Natural killer cell (primary cell): Measurements from ENCODE around the gene FAM216A. TPM values are rescaled to one million over a fixed set of nuclear protein-coding genes. Genes with fewer than 3 reads are reported as not detected.

ENCODE experiments used
- ATAC-seq, 3 donors: fragments of 150-1000 bp in 2 of 3; fragments of 200-7000 bp in 1 of 3; cut with Tn5 transposase; 1 replicate in 1 of 3; 2 replicates in 2 of 3; pipeline ENCODE4 v1.10.0; 2021; ENCODE audit warnings: mild to moderate bottlenecking in 2 of 3, moderate library complexity in 2 of 3
- DNase-seq, 2 donors: peaks; one replicate each; pipeline versions ENCODE4 v3.0.0 to v3.0.0-alpha.2; 2013 to 2021; ENCODE audit warnings: mixed read lengths in 1 of 2
- H3K27ac ChIP-seq: one replicate; pipeline ENCODE4 v1.5.1; 2013; ENCODE audit warnings: mild to moderate bottlenecking, low read length
- H3K27me3 ChIP-seq: one replicate; pipeline ENCODE4 v1.6.1; 2013; ENCODE audit warnings: low read length; ENCODE audit not compliant: control insufficient read depth, insufficient read depth
- H3K36me3 ChIP-seq: one replicate; pipeline ENCODE4 v1.6.1; 2013; ENCODE audit warnings: low read length; ENCODE audit not compliant: control insufficient read depth, insufficient read depth
- H3K4me1 ChIP-seq: one replicate; pipeline ENCODE4 v1.6.1; 2013; ENCODE audit warnings: low read length; ENCODE audit not compliant: control insufficient read depth, insufficient read depth
- H3K4me3 ChIP-seq: one replicate; pipeline ENCODE4 v1.5.1; 2013; ENCODE audit warnings: low read length
- H3K9me3 ChIP-seq: one replicate; pipeline ENCODE4 v1.6.1; 2013; ENCODE audit warnings: low read length; ENCODE audit not compliant: control insufficient read depth, insufficient read depth
- H3K27ac Mint-ChIP-seq, 2 donors: one replicate each; pipeline ENCODE4 v1.8.0; 2022; ENCODE audit warnings: mild to moderate bottlenecking in 2 of 2, mixed read lengths in 2 of 2, moderate library complexity in 1 of 2
- H3K27me3 Mint-ChIP-seq, 2 donors: one replicate each; pipeline ENCODE4 v1.8.0; 2022; ENCODE audit warnings: low read depth in 2 of 2, mixed read lengths in 2 of 2
- H3K36me3 Mint-ChIP-seq: one replicate; pipeline ENCODE4 v1.8.0; 2022; ENCODE audit warnings: mixed read lengths
- H3K4me1 Mint-ChIP-seq, 2 donors: one replicate each; pipeline ENCODE4 v1.8.0; 2022; ENCODE audit warnings: mixed read lengths in 2 of 2
- H3K4me3 Mint-ChIP-seq: one replicate; pipeline ENCODE4 v1.8.0; 2022; ENCODE audit warnings: mild to moderate bottlenecking, moderate library complexity, mixed read lengths
- H3K9me3 Mint-ChIP-seq, 2 donors: one replicate each; pipeline ENCODE4 v1.8.0; 2022; ENCODE audit warnings: mixed read lengths in 2 of 2
- CTCF ChIP-seq: fragments of 200-600 bp; IDR thresholded peaks from one replicate; pipeline ENCODE4 v1.8.0; 2022; ENCODE audit warnings: antibody characterized with exemption
- WGBS: methylation state at CpG from one replicate; pipeline ENCODE4 v1.1.7; 2013; ENCODE audit warnings: missing lambda C conversion rate; ENCODE audit not compliant: insufficient coverage; 5-methylcytosine and 5-hydroxymethylcytosine counted together
- intact Hi-C: fragments of 100-400 bp; cut with micrococcal nuclease; formaldehyde crosslinking; loops from one replicate; pipeline ENCODE4 v1.14.2; 2022
- total RNA-seq, 4 donors: library from RNA; stranded (reverse); fragments of 120-200 nt in 1 of 4; gene quantifications; one replicate each; pipeline versions ENCODE4 v1.2.3 to v1.2.4, GENCODE V29; 2013 to 2022

FAM216A gene
- total RNA-seq, 3 donors from 2014 or later (not counting 1 experiment from before 2014, with no cell fraction given): 3.1 to 4.7 (median 3.8) TPM

GRCh38 chr12:110536834-110537604 lies 68.4 kb downstream of the FAM216A start:
- no peak for TF ChIP-seq CTCF
- DNase-seq (no peak), ATAC-seq (no peak)
- no peaks in the 10 kb centered on the region for H3K36me3 Mint-ChIP-seq
- no peak overlapping the region for H3K27ac ChIP-seq
- intact Hi-C loops: no loop called here
- no peak overlapping the region for H3K4me3 ChIP-seq
- no peaks in the 10 kb centered on the region for H3K9me3 ChIP-seq
- no peaks in the 10 kb centered on the region for H3K27me3 ChIP-seq
- H3K36me3 ChIP-seq: peaks cover 44% of the 10 kb centered on the region
- H3K27me3 Mint-ChIP-seq: no peaks in the 10 kb centered on the region
- H3K9me3 Mint-ChIP-seq: no peaks in the 10 kb centered on the region
- H3K27ac Mint-ChIP-seq: peak overlapping the region in 1 of 2 donors; percentile 2
- no peaks in the 10 kb centered on the region for H3K4me1 ChIP-seq
- peaks cover 6 to 8% of the 10 kb centered on the region in 2 donors for H3K4me1 Mint-ChIP-seq
- no peak overlapping the region for H3K4me3 Mint-ChIP-seq
- WGBS: 96% methylated on average over 3 of the region's 4 CpGs

DNA sequence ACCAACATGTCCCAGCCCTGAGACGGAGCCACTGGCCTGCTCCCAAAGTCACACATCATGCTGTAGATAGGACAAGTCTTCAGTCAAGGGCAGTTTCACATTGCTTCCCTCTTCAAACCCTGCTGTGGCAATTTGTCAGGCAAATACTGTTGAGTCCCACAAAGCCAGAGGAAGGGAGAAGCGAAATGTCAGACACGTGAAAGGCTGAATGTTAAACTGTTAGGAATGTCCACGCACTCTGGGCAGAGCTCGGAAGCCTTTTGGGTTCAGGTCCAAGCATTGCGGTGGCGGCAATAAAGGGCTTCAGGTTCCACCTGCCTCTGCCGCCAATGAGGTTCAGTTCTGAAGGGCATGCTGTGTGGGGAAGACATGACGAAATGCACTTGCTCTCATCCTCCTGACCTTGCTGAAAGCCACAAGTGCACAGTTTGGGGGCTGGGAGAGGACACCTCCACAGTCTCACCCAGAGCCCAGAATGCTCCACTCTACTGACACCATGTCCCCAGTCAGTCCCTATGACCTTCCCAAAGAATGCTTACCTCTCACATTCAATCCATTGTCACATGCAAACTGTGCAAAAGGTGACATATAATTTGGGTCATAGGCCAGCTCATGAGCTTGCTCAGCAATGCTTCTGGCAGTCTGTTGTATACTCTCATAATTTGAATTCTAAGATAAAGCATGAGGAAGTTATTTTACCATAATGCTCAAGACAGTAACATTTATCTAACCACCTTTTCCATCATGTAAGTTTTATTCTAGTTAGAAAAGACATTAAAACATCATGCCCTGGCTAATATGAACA lies 69.2 kb downstream of the FAM216A start:
- H3K9me3 ChIP-seq: no peaks in the 10 kb centered on the region
- ATAC-seq: no peak
- intact Hi-C loops: no loop called here
- peaks cover 44% of the 10 kb centered on the region for H3K36me3 ChIP-seq
- Mint-ChIP-seq H3K36me3 (no peaks in the 10 kb centered on the region), H3K9me3 (no peaks in the 10 kb centered on the region), H3K4me3 (no peak overlapping the region), H3K27ac (no peak overlapping the region), H3K4me1 (peaks cover 6 to 9% of the 10 kb centered on the region in 2 donors), H3K27me3 (no peaks in the 10 kb centered on the region)
- no peaks in the 10 kb centered on the region for H3K27me3 ChIP-seq
- 91% methylated on average over 9 of the region's 9 CpGs for WGBS
- no peak overlapping the region for H3K27ac ChIP-seq
- TF ChIP-seq CTCF: no peak
- H3K4me3 ChIP-seq: no peak overlapping the region
- no peaks in the 10 kb centered on the region for H3K4me1 ChIP-seq
- no peak for DNase-seq

GRCh38 chr12:110538869-110539622 lies 70.4 kb downstream of the FAM216A start:
- no peak overlapping the region for H3K27ac ChIP-seq
- Mint-ChIP-seq H3K4me1 (peaks cover 15 to 19% of the 10 kb centered on the region in 2 donors), H3K4me3 (no peak overlapping the region), H3K27ac (peak overlapping the region; percentile 48), H3K36me3 (no peaks in the 10 kb centered on the region), H3K27me3 (no peaks in the 10 kb centered on the region), H3K9me3 (no peaks in the 10 kb centered on the region)
- no peaks in the 10 kb centered on the region for H3K4me1 ChIP-seq
- intact Hi-C loops: no loop called here
- TF ChIP-seq CTCF: no peak
- DNase-seq: no peak
- H3K27me3 ChIP-seq: no peaks in the 10 kb centered on the region
- no peak overlapping the region for H3K4me3 ChIP-seq
- H3K36me3 ChIP-seq: peaks cover 50% of the 10 kb centered on the region
- WGBS: 90% methylated on average over 3 of the region's 5 CpGs
- no peaks in the 10 kb centered on the region for H3K9me3 ChIP-seq
- ATAC-seq: no peak

Other genes with a start within 250 kb of the FAM216A start
- gene ATP2A2, start 187.6 kb upstream of the FAM216A start, total RNA-seq: 100 to 1,000 TPM; 118 to 140 (median 123) TPM
- 10 to 100 TPM; 46.5 to 77.0 (median 50.4) TPM for gene ANAPC7, start 65.1 kb upstream of the FAM216A start, total RNA-seq
- gene ARPC3, start 18.5 kb upstream of the FAM216A start, total RNA-seq: 100 to 1,000 TPM; 298 to 344 (median 311) TPM
- gene GPN3, start 588 bp upstream of the FAM216A start, total RNA-seq: 10 to 100 TPM in 1 of 3 donors, 1 to 10 TPM in 2; 4.7 to 10.4 (median 6.1) TPM
- 100 to 1,000 TPM in 1 of 3 donors, 10 to 100 TPM in 2; 94.3 to 115 (median 99.6) TPM for gene VPS29, start 33.3 kb downstream of the FAM216A start, total RNA-seq
- gene RAD9B, start 33.5 kb downstream of the FAM216A start, total RNA-seq: 1 to 10 TPM in 1 of 3 donors, under 1 TPM in 2; 0.18 to 1.8 (median 0.91) TPM
- gene PPTC7, start 114.5 kb downstream of the FAM216A start, total RNA-seq: 10 to 100 TPM; 44.0 to 52.7 (median 48.0) TPM
- 1 to 10 TPM; 4.3 to 6.6 (median 5.2) TPM for gene TCTN1, start 145.3 kb downstream of the FAM216A start, total RNA-seq
- 10 to 100 TPM; 12.5 to 18.4 (median 18.0) TPM for gene HVCN1, start 220.3 kb downstream of the FAM216A start, total RNA-seq